Adrenal gland (tissue), 12 donors: ENCODE data around the gene MC2R. TPM values are rescaled to one million over a fixed set of nuclear protein-coding genes. Genes with fewer than 3 reads are reported as not detected.
A peak's percentile ranks its signal among the peaks of the same experiment; 100 is the strongest.

ENCODE experiments used
- DNase-seq, 7 donors: peaks; one replicate each; pipeline ENCODE4 v3.0.0-alpha.2; 2019 to 2020
- H3K27ac ChIP-seq, 5 donors: fragments of 200-600 bp; sonication (generic) in 4 of 5; 1 replicate in 3 of 5; 2 replicates in 2 of 5; pipeline versions ENCODE4 v1.5.1 to v1.8.0; 2016 to 2020; ENCODE audit warnings: mild to moderate bottlenecking in 1 of 5
- H3K27me3 ChIP-seq: fragments of 200-600 bp; 2 replicates; pipeline ENCODE4 v1.8.0; 2021
- H3K36me3 ChIP-seq, 2 donors: fragments of 200-600 bp; replicated peaks in 1 of 2; 1 replicate in 1 of 2; 2 replicates in 1 of 2; pipeline versions ENCODE4 v1.5.1 to v1.8.0; 2018 to 2022
- H3K4me1 ChIP-seq, 2 donors: fragments of 200-600 bp; replicated peaks in 1 of 2; 1 replicate in 1 of 2; 2 replicates in 1 of 2; pipeline versions ENCODE4 v1.5.1 to v1.8.0; 2018 to 2021
- H3K4me3 ChIP-seq, 4 donors: fragments of 200-600 bp; sonication (generic) in 3 of 4; one replicate each; pipeline ENCODE4 v1.5.1; 2016 to 2018
- H3K9me3 ChIP-seq, 3 donors: fragments of 200-600 bp; sonication (generic) in 1 of 3; replicated peaks in 1 of 3; 1 replicate in 2 of 3; 2 replicates in 1 of 3; pipeline versions ENCODE4 v1.5.1 to v1.8.0; 2016 to 2021
- POLR2A ChIP-seq, 2 donors: fragments of 450-650 bp; IDR thresholded peaks; one replicate each; pipeline ENCODE4 v1.6.1; 2017; ENCODE audit warnings: antibody characterized with exemption in 2 of 2, mild to moderate bottlenecking in 2 of 2, moderate library complexity in 1 of 2
- WGBS, 4 donors: extraction: QIAGEN DNeasy Blood & Tissue Kit in 2 of 4; methylation state at CpG; one replicate each; pipeline versions ENCODE4 v1.1.5 to v1.1.7; 2013 to 2017; 5-methylcytosine and 5-hydroxymethylcytosine counted together
- intact Hi-C, 2 donors: fragments of 100-400 bp; cut with DNase I; formaldehyde crosslinking; loops; one replicate each; pipeline versions ENCODE4 v1.14.1 to v1.15.0; 2022 to 2023
- polyA plus RNA-seq, 3 donors: library from polyadenylated mRNA; stranded (reverse); fragments of 200-250 nt in 2 of 3; fragments of 350-450 nt in 1 of 3; fragmentation: Illumina TruSeq in 1 of 3; extraction: RNeasy Lipid Tissue Mini Kit (QIAGEN cat#74804) in 1 of 3; gene quantifications; one replicate each; pipeline ENCODE4 v1.2.3, GENCODE V29; 2013 to 2014
- total RNA-seq, 9 donors: library from RNA; depleted of rRNA in 4 of 9; stranded (reverse); fragments of >200 nt in 4 of 9; fragments of 120-200 nt in 1 of 9; fragmentation: NEBNext Ultra II Directional in 1 of 9; extraction: Animal tissue kit (Norgen Biotek cat#: 25700) in 1 of 9; gene quantifications; one replicate each; pipeline versions ENCODE4 v1.1.0 to v1.2.4, GENCODE V29; 2013 to 2023
- TF ChIP-seq, protein P1 (sequence below), 6 experiments: fragments of 450-650 bp in 4 of 6; fragments of 200-600 bp in 2 of 6; sonication (generic) in 1 of 6; IDR thresholded peaks; 1 replicate in 5 of 6; 2 replicates in 1 of 6; pipeline versions ENCODE4 v1.5.1 to v1.8.0; 2016 to 2021; ENCODE audit warnings: antibody characterized with exemption in 6 of 6, mild to moderate bottlenecking in 2 of 6, moderate library complexity in 1 of 6
- donor health status: healthy with polysubstance abuse.
- donor health status: Bipolar disorder and iron deficiency.
- donor health status: DM: yes; HTN: yes; CAD: no.
- donor health status: DM: no; HTN: no; CAD: no.
- donor health status: DM: no; HTN: no; CAD: no.
- donor health status: DM: yes; HTN: yes; CAD: no.

The MC2R gene
- total and polyA plus RNA-seq, 12 donors = 5.6 to 725 (median 52.9) TPM

DNA sequence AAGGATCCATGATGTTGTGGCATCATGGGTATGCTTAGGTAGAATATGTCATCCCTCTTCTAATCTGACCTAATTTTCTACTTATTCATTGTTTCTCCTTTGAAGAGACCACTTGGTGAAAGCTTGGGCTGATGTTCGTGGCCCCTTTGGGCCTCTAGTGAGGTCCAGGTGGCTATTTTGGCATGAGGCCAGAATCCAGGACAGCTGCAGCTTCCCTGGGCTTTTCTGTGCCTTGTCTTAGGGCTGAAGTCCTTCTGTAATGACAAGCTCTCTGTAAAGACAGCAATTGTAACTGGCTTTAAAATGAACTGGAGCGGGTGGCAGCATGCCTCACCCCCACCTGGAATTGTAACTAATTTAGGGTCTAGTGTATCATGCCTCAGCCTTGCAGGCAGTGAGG lies 15.6 kb upstream of the MC2R start:
- Histone ChIP-seq H3K4me1 (peaks cover 0 to 9% of the 10 kb centered on the region in 2 donors), H3K9me3 (peaks cover 0 to 6% (median 0%) of the 10 kb centered on the region in 3 donors), H3K27me3 (no peaks in the 10 kb centered on the region), H3K4me3 (no peak overlapping the region), H3K36me3 (no peaks in the 10 kb centered on the region), H3K27ac (no peak overlapping the region)
- 80 to 89% (median 87%) methylated on average over 2 of the region's 2 CpGs for WGBS, 4 donors
- DNase-seq = no peak
- intact Hi-C loops = no loop called here
- TF ChIP-seq POLR2A (IDR thresholded peaks at IDR 0.05) = no peak
- TF ChIP-seq, protein P1, sequence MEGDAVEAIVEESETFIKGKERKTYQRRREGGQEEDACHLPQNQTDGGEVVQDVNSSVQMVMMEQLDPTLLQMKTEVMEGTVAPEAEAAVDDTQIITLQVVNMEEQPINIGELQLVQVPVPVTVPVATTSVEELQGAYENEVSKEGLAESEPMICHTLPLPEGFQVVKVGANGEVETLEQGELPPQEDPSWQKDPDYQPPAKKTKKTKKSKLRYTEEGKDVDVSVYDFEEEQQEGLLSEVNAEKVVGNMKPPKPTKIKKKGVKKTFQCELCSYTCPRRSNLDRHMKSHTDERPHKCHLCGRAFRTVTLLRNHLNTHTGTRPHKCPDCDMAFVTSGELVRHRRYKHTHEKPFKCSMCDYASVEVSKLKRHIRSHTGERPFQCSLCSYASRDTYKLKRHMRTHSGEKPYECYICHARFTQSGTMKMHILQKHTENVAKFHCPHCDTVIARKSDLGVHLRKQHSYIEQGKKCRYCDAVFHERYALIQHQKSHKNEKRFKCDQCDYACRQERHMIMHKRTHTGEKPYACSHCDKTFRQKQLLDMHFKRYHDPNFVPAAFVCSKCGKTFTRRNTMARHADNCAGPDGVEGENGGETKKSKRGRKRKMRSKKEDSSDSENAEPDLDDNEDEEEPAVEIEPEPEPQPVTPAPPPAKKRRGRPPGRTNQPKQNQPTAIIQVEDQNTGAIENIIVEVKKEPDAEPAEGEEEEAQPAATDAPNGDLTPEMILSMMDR (IDR thresholded peaks at IDR 0.05) = no peak

DNA sequence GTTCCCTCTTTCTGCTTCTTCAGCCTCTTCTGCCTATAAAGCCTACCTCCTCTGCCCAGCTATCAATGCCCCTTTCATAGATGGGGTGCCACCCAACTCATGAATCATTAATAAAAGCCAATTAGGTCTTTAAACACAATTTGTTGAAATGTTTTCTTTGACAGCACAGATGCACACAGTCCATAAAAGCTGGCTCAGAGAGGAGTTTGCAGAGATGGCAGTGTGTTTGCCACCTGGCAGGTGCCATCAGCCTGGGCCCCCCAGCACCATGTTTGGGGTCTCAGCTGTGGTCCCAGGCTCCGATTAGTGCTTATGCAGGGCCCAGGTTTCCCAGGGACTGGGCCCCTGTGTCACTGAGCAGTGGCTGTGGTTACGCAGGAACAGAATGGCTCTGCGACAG lies 7.9 kb upstream of the MC2R start:
- Histone ChIP-seq H3K9me3 (no peaks in the 10 kb centered on the region), H3K36me3 (no peaks in the 10 kb centered on the region), H3K4me3 (no peak overlapping the region), H3K4me1 (no peaks in the 10 kb centered on the region), H3K27me3 (no peaks in the 10 kb centered on the region), H3K27ac (no peak overlapping the region)
- intact Hi-C loops = no loop called here
- TF ChIP-seq POLR2A (IDR thresholded peaks at IDR 0.05) = no peak
- TF ChIP-seq, protein P1 (IDR thresholded peaks at IDR 0.05) = no peak
- DNase-seq = no peak
- WGBS, 4 donors = 83 to 94% (median 87%) methylated on average over 3 of the region's 3 CpGs

DNA sequence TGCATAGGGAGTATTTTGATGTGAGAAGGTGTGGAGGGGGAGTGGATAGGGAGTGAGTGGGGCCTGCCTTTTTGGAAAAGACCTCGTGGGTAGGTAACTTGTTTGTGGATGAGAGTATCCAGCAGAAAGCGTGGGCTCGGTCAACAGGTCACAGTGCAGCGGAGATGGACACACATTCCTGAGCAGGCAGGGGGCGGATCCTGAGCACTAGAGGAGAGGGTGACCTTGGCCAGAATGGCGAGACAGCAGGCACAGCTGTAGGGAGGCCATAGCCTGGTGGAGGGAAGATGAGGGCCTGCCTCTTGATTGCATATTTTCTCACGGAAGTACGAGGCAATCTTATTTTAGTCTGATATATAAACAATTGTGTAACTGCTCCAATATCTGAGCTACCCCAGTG lies 3.6 kb upstream of the MC2R start:
- 62 to 75% (median 70%) methylated on average over 8 of the region's 8 CpGs for WGBS, 4 donors

DNA sequence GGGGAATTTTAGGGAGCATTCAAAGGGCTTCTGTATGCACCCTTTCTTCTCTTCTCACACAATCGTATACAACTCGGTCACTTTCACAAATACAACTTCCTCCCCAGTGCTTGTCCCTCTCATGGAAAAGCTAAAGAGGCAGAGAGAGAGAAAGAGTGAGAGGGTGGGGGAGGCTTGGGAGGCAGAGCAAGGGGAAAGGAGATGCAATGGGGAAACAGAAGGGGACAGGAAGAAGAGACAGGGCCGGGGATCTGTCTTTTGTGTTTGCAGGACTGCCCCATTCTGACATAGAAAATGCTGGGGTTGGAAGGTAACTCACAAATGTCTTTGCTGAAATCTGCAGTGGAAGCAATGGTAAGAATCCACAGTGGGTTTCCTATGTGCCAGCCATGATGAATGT lies 2.1 kb upstream of the MC2R start:
- 79 to 93% (median 89%) methylated on average over 3 of the region's 3 CpGs for WGBS, 4 donors
- H3K36me3 ChIP-seq = no peaks in the 10 kb centered on the region
- H3K4me3 ChIP-seq = no peak overlapping the region
- TF ChIP-seq POLR2A (IDR thresholded peaks at IDR 0.05) = no peak
- TF ChIP-seq, protein P1 (IDR thresholded peaks at IDR 0.05) = no peak
- peak overlapping the region in 1 of 5 donors; percentile 87 for H3K27ac ChIP-seq
- H3K27me3 ChIP-seq = no peaks in the 10 kb centered on the region
- no peak for DNase-seq
- intact Hi-C loops = loop anchor here in 1 of 2 donors (10.0 kb wide), 1 partner anchor 57 kb away; no protein-coding TSS in a partner anchor
- H3K9me3 ChIP-seq = no peaks in the 10 kb centered on the region
- peaks cover 15 to 37% of the 10 kb centered on the region in 2 donors for H3K4me1 ChIP-seq

More for the DNA sequence above, 3.6 kb upstream of the MC2R start:
- no peaks in the 10 kb centered on the region for H3K9me3 ChIP-seq
- intact Hi-C loops = loop anchor here in 1 of 2 donors (10.0 kb wide), 1 partner anchor 56 kb away; no protein-coding TSS in a partner anchor
- no peak for DNase-seq
- TF ChIP-seq POLR2A (IDR thresholded peaks at IDR 0.05) = no peak
- TF ChIP-seq, protein P1 (IDR thresholded peaks at IDR 0.05) = no peak
- no peak overlapping the region for H3K4me3 ChIP-seq
- peaks cover 14 to 24% of the 10 kb centered on the region in 2 donors for H3K4me1 ChIP-seq
- H3K27ac ChIP-seq = no peak overlapping the region
- H3K27me3 ChIP-seq = no peaks in the 10 kb centered on the region
- H3K36me3 ChIP-seq = no peaks in the 10 kb centered on the region
